CD4-positive, alpha-beta T cell treated with Interleukin-6 for 4 hours (primary cell): Measurements from ENCODE around the gene TRIM31.

Experiments
- DNase-seq: peaks from one replicate; pipeline ENCODE4 v3.0.0-alpha.2; 2020; ENCODE audit warnings: mixed read lengths

TRIM31 gene

DNA sequence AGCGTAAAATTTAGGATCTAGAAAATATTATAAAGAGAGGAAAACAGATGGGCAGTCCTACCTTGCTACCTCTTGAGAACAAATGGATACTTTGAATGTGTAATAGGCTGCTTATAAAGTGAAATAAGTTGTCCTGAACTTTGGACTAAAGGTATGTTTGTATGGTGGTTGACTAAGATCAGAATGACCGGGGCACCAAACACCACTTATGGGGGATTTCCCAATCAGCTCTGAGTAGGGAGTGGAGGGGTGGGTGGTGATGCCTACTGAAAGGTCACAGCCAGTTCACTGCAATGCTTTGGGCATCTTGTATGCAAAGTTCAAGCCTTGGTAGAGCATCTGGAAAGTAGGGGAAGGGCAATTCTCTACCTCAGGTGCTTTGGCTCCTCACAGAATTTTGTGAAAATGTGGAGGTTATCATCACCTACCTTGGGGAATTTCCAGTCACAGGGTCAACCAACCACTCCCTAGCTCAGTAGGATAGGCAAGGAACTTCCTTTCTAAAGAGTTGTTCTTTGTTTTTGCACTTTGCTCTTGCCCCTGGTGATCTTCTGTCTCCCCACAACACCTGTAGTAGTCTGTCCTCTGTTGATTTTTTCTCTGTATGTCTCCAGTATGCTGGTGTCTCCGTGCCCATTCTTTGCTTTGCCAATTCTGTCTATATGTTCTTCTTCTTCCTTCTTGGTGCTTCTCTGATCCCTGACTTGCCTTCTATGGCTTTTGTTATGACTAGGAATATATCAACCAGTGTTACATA is at the start of gene TRIM31:
TSS of gene TRIM31 (minus strand) at position 88 of the 757 bp plus-strand sequence. CDS start 285 bp downstream, outside the sequence.
- no peak for DNase-seq

- DNase-seq: no peak
These were observed 49.6 kb upstream of the TRIM31 start for GRCh38 chr6:30162265-30163089.

GRCh38 chr6:30160785-30161531 is 48.1 kb upstream of the TRIM31 start, which contains the start of gene TRIM10:
TRIM10 (minus strand) TSS chr6:30161211; CDS start chr6:30160858, 353 bp downstream.
- no peak for DNase-seq

DNA sequence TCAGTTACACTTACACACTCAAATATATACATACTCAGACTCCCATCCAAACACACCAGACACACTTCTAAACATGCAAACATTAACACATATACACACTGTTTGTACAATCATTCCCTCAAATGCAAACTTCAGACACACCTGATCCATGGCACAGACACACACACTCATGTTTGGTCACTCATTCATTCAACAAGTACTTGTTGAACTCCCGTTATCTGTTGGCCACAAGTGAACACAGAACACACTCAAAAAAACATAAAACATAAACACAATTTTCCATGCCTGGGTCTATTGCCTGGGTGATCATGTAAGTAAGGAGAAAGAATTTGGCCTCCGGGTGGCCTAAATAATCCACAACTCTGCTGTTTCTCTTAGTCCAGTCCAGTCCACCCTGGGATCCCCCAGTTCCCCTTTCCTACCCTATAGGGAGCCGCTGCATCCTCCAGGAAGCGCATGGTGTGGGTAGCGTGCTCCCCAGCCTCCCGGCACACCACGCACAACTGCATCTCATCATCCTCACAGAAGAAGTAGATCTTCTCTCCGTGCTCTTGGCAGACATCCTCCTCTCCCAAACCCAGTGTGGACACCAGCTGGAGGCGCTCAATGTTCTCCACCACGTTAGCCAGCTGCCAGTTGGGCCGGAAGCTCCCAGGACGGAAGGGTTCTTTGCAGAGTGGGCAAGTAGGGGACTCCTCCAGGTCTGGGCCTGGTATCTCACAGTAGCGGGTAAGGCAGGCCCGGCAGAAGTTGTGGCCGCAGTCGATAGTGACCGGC is 47.3 kb upstream of the TRIM31 start:
- DNase-seq: no peak

DNA sequence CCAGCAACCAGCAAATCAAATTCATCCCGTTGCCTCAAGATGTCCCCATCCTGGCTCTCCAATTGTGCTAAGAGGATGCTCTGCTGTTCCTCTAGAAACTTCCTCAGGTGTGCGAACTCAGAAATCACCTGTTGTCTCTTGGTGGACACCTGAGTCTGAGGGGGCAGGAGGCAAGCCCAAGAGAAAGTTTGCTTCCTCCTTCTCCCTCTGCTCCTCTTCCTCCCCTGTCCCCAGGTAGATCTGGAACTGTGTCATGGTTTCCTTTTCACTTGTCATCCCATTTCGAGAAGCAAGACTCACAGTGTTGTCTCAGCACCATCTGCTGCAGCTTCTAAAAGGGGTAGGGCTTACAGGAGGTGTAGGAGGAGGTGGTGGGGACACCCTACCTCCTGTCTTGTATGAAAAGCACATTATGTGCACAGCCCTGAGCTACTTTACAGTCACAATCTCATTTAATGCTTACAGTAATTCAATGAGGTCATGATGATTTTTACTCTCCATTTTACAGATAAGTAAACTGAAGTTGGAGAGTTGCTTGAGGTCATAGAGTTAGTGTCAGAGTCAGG is 45.7 kb upstream of the TRIM31 start:
- DNase-seq: no peak

GRCh38 chr6:30157999-30158398 is 45.1 kb upstream of the TRIM31 start:
- DNase-seq: no peak

- DNase-seq: no peak
These were observed 44.7 kb upstream of the TRIM31 start for GRCh38 chr6:30157581-30157980.

- DNase-seq: no peak
These were observed 43.9 kb upstream of the TRIM31 start for GRCh38 chr6:30156774-30157173.

- no peak for DNase-seq
These were observed 43.3 kb upstream of the TRIM31 start for GRCh38 chr6:30156262-30156599.

- no peak for DNase-seq
These were observed 42.8 kb upstream of the TRIM31 start for GRCh38 chr6:30155520-30156261.

DNA sequence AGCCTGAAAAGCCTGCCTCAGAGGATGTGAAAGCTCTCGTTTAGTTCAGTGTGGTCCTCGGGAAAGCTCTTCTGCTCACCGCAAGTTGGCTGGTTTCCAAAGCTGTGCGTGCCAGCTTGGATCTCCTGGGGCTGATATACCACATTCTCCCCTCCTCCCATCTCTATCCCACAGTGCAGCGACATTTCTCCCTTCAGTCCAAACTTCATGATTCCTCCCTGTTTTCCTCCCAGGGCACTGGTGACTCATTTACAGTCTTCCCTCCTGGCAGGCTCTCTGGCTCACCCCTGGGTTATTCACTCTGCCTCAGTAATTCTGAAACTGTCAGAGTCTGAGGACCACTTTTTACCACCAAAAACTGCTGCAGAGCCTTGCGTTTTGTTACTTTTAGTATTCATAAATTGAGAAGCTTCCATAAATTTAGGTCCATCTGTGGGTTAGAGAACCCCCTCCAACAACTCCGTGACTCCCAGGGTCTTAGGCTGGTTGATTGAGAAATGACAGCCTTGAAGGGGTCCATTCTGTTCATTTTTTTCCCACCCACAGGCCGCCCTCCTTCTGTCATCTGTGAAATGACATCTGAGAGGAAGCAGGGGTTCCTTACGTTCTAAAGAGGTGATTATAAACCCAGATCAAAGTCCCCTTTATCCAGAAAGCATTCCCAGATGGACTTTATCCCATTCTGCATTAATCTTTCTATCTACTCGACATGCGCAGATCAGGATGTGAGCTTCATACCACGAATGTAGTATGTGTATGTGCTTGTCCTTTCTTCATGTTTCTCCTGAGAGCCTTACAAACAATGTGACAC is 42.0 kb upstream of the TRIM31 start:
- no peak for DNase-seq

DNA sequence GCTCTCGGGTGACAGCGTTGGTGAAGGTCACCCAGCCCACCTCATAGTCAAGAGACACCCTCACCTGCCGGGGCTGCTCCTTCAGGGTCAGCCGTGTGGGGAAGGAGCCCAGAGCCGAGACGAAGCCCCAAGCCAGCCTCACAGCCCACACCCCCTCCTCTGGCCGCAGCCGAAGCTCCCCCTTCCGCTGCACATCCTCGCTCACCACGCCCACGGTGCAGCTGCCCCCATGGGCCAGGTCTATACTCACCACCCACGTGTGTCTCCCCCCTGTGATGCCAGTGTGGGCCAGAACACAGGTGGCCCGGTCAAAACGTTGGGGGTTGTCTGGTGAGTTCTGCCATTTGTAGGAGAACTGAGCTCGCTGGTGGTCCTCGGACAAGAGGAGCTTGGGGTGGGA is 41.2 kb upstream of the TRIM31 start:
- DNase-seq: no peak

- DNase-seq: no peak
These were observed 40.2 kb upstream of the TRIM31 start for GRCh38 chr6:30152910-30153610.

GRCh38 chr6:30152016-30152673 is 39.3 kb upstream of the TRIM31 start:
- DNase-seq: no peak

DNA sequence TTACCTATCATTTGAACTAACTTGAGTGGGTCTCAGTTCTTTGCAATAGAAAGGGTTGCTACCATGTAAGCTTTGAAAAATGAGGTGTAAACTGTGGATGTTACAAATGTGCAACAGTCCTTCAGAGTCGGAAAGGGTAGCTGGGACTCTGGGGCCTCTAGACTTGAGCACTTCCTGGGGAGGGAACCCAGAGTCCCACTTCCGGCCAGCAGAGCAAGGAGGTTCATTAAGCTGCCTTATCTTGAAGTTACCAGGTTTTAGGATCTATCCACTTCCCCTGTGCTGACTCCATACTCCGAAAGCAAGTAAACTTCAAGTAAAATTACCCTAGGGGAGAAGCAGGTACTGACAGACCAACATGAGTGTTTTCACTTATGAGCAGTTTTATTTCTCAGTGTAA is 38.7 kb upstream of the TRIM31 start:
- no peak for DNase-seq

DNA sequence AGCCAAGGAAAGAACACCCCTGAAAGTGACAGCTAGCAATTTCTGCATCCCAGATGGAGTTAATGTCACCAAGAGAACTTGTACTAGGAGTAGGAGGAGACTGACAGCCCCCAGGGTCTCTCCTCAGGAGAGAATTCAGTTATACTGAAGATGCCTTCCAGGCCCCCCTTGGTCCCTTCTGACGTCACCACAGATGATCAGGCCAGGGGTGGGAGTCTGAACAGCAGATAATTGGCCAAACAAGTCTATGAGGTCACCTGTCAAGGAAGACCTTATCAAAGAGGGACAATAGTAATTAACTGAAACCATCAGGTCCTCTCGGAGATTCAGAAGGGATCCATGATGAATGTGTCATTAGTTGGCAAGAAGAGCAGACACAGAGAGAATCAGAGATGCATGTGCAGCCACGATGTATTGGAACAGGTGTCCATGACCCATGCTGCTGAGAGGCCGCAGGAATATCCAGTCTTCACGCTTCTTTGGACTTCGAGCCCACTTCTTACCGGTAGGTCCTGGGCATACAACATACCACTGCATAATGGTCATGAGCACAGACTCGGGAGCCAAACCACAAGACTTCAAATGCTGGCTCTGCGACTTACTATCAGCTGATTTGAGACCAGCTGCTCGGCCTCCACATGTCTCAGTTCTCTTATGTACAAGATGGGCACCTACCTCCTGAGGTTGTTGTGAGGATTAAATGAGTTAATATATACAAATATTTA is 37.9 kb upstream of the TRIM31 start:
- DNase-seq: no peak

GRCh38 chr6:30149858-30150550 is 37.1 kb upstream of the TRIM31 start:
- DNase-seq: no peak

DNA sequence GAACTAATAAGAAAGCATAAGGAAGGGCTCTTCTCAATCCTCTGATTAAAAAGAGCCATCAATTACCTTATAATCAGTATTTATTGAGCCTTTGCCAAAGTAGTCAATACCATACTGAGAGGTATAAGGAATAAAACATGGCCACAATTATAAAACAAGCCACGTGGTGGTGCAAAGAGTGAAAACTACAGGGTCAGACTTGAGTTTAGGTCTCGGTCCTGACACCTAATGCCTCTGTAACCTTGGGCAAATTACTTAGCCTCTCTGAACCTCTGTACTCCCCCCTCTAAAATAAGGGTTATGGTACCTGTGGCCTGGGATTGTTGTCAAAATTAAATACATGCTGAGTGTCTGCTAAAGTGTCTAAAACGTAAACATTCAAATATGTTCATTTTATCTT is 36.3 kb upstream of the TRIM31 start:
- no peak for DNase-seq
